HG03196 (cell line): ENCODE data around the gene KLRB1.
"Not testable (repeated sequence)": the region's sequence is repeated elsewhere in the genome, so short reads cannot be mapped to it uniquely, and the experiment has no call there.

Experiments used
- ATAC-seq: cut with Tn5 transposase; IDR thresholded peaks from one replicate; pipeline ENCODE4 v1.9.1; 2021; ENCODE audit not compliant: unreplicated experiment

Gene KLRB1

DNA sequence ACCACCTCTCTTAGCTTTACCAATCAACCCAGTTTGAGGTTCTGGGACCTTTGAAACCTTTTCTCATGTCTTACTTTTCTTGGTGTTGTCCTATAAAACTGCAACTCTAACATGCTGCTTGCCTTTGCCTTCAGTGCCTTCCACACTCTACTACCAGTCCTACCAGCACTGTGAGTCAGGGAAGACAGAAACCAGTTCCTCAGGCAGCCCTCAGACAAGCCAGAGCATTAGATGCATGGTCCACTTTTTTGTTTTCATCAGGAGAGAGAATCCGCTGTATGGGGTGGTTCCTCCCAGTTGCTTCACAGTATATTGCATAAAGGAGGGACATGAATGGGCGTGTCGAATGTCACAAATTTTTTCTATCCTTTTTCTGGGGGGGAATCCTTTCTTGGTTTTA is 17.3 kb upstream of the KLRB1 start:
- no peak for ATAC-seq

DNA sequence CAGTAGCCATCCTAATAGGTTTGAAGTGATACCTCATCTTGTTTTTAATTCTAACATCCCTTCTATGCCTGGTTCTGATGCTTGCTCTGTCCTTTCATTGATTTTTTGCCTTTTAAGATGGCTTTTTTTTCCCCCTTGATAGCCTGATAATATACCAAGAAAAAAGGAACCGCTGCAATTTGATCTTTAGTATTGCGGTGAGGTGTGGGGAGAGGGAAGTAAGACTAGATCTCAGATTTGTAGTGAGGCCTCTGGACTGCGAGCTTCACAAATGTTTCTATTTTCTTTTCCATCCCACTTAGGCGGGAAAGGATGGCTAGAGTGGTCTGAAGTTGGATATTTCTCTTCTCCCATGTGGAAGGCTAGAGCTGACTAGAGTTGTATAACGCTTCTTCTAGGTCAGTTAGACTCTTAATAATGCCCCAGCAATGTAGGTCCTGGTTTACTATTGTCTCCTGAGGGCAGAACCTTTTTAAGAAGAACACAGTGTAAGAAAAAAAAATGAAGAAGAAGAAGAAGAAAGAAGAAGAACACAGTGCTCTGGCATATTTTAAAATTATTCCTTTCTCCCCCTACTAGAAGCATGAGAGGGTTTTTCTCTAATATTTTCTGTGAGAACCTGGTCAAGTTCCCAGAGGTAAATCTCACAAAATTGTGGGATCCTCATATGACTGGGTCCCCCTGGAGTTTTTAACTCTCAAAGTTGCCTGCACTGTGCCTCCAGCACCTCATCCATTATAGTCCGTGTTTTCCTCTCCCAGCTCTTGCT is 11.9 kb upstream of the KLRB1 start:
- ATAC-seq: no peak

DNA sequence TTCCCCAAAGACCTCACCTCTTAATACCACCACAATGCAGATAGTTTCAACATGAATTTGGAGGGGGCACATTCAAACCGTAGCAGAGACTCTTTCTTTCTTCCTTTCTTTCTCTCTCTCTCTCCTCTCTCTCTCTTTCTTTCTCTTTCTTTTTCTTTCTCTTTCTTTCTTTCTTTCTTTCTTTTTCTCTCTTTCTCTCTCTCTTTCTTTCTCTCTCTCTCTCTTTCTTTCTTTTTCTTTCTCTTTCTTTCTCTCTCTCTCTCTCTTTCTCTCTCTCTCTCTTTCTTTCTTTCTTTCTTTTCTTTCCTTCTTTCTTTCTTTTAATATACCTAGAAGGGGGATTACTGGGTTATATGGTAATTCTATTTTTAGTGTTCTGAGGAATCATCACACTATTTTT is 11.2 kb upstream of the KLRB1 start:
- not testable (repeated sequence) for ATAC-seq

DNA sequence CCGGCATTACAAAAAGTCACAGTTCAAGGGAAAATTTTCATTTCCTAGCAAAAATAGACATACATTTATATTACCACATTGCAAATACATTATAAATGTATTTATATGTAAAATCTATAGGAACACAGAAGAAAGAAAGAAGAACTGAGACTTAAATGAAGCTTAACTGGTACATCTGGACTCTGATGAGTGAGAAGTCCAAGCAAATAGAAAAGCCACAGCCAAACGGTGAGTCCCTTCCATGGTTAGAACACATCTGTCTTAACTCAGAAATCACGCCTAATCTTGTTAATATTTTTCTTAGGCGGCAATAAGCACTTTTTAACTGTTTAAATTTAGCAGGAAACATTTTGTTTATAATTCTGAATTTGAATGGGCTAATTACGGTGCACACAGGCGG is 9.4 kb upstream of the KLRB1 start:
- ATAC-seq: no peak

DNA sequence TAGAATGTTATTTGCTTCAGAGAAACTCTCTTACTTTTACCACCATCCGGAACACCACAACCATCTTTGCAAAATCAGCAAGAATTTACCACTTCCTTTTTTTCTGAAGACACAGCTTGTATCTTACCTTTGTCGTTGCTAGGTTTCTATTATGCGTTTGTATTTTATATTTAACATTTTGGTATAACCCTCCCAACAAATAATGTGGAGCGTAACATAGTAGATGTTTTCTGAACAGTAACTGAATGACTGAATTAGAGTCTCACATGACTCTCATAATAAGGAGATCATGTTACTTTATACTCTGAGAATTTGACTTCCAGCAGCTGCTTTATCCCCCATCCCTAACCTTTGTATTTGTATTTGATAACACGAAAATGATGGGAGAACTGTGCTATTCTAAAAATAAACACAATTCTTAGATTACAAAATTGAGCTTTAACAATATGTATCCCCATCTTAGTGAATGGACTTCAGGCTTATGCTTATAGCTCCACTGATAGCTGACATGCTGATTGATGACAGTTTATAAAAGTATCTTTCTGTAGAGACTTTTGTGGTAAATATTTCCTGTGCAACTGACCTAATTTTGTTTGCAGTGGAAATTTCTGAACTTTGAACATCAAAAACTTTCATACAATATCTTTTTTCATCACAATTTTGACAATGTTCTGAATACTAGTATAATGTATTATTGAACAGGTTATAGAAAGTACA is 7.9 kb upstream of the KLRB1 start:
- ATAC-seq: no peak

DNA sequence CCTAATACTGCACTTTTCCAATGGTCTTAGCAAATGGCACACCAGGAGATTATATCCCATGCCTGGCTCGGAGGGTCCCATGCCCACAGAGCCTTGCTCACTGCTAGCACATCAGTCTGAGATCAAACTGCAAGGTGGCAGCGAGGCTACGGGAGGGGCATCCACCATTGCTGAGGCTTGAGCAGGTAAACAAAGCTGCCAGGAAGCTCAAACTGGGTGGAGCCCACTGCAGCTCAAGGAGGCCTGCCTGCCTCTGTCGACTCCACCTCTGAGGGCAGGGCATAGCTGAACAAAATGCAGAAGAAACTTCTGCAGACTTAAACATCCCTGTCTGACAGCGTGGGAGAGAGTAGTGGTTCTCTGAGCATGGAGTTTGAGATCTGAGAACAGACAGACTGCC is 2.9 kb upstream of the KLRB1 start:
- ATAC-seq: not testable (repeated sequence)

DNA sequence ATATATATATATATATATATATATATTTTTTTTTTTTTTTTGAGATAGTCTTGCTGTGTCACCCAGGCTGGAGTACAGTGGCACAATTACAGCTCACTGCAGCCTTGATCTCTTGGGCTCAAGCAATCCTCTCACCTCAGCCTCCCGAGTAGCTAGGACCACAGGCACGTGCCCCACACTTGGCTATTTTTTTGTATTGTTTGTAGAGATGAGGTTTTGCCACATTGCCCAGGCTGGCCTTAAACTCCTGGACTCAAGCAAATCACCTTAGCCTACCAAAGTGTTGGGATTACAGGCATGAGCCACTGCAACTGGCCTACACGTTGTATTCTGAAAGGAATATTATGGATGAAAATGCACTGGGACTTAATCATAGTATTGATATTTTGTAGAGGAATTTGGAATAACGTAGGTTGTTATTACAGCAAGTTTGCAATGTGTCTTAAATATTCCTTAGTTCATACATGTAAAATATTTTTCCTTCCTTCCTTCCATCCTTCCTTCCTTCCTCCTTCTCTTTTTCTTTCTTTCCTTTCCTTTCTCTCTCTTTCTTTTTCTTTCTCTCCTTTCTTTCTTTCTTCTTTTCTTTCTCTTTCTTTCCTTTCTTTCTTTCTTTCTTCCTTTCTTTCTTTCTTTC is 862 bp downstream of the KLRB1 start:
- no peak for ATAC-seq

DNA sequence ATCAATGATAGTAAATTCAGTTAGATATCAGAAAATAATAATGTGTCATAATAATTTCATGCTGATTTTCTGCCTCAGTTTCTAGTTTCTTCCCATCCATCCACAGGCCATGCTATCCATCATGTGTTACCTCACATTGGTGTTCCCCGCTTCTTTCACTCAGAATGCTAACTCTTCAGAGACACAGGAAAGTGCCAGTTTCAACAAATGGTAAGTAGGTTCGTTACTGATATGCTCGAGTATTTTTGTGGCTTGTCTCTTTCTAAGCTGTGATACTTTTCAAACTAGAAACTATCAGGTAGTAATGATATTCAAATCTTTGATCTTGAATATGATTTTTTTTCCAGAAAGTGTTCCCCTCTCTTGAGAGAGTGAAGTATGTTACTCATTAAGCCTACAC is 1.5 kb downstream of the KLRB1 start:
- no peak for ATAC-seq

DNA sequence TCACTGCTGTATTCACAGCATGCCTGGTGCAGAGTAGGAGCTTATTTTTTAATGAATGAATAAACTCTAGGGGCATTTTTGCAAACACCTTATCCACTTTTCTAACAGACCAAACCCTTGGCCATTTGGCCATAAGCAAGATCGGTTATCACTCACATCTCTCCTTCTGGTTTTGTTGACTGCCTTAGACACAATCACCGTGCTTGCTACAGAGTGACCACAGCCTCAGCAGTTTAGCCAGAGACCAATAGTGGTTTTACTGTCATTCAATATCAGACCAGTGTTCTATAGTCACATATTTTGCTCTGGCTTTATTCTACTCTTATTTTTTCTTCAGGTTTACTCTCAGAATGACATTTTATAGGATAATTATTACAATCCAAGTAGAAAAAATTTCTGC is 2.2 kb downstream of the KLRB1 start:
- no peak for ATAC-seq

DNA sequence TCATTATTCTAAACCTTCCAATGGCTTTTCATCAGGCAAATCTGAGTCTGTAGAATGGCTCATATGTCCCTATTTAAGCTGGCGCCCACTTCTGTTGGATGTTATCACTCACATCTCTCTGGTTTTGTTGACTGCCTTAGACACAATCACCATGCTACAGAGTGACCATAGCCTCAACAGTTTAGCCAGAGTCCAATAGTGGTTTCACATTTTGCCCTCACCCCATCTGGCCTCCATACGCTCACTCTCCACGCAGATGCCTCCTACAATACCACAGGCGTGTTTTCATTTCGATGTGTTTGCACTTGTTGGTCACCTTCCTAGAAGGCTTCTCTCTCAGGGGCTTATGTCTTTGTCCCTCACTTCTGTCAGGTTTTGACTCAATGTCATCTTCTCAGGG is 3.4 kb downstream of the KLRB1 start:
- ATAC-seq: no peak

DNA sequence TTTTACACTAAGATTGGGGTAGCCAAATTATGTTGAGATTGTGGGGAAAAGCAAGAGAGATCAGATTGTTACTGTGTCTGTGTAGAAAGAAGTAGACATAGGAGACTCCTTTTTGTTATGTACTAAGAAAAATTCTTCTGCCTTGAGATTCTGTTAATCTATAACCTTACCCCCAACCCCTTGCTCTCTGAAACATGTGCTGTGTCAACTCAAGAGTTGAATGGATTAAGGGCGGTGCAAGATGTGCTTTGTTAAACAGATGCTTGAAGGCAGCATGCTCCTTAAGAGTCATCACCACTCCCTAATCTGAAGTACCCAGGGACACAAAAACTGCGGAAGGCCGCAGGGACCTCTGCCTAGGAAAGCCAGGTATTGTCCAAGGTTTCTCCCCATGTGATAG is 7.3 kb downstream of the KLRB1 start:
- ATAC-seq: not testable (repeated sequence)

DNA sequence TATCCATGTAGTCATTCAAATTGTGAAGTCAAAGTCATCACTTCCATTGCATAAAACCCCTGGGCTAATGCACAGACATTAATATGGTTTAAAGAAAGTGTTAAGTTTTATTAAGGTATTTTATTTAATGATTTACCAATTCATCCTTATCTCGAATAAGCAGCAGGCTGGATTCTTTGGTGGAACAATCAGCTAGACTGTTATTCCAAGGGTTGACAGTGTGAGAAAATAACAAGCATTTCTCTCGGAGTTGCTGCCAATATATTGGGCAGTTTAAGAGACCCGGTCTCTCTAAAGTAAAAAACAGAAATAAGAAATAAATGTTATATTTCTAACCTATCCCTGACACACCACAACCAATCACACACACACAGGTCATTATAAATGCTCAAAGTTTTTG is 9.4 kb downstream of the KLRB1 start:
- ATAC-seq: no peak

DNA sequence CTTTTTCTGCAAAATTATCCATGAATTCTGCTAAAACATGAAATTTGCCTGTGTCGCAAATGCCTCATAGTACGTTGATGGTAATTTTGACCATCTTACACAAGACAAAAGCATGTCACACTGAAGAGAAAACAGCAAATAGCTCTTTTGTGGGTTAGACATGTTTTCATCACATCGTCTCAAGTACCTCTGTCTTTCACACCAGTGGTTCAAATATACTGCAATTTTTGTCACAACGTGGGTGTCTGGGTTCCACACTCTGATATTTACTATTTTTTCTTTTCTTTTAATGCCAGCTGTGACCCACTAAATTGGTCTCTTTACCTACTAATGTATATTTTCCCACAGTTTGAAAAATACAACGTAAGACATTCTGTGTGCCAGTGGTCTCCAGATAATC is 10.4 kb downstream of the KLRB1 start:
- ATAC-seq: no peak

DNA sequence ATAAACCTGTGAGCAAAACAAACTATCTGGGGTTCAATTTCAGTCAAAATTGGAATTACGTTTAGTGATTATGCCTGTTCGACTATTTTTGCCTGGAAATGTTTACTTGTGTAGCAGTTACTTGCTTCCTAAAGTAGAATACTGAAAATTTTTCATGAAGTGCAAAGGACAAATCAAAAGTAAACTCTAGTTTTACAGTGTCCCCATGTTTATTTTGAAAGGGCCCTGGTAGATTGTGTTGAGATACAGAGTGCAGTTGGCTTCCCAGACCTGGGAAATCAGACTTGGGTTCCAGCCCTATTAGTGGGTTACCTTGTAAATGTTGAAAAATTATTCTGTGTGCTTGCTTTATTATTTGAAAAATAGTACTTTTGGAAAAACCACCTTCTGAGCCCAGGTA is 17.3 kb downstream of the KLRB1 start:
- ATAC-seq: no peak

DNA sequence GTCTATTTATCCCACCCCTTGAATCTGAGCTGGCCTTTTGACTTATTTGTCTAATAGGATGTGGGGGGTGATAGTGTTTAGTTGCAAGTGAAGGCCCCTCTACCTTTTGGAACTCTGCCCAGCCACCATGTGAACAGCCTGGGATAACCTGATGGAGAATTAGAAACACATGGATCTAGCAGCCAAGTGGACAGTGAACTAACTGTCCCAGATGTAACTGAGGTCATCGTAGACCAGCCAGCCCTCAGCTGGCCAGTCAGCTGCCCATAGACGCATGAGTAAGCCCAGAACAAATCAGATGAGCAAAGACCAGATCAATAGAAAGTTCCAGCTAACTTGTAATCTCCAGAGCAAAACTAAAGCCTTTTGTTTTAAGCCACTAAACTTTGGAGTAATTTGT is 19.0 kb downstream of the KLRB1 start:
- no peak for ATAC-seq

DNA sequence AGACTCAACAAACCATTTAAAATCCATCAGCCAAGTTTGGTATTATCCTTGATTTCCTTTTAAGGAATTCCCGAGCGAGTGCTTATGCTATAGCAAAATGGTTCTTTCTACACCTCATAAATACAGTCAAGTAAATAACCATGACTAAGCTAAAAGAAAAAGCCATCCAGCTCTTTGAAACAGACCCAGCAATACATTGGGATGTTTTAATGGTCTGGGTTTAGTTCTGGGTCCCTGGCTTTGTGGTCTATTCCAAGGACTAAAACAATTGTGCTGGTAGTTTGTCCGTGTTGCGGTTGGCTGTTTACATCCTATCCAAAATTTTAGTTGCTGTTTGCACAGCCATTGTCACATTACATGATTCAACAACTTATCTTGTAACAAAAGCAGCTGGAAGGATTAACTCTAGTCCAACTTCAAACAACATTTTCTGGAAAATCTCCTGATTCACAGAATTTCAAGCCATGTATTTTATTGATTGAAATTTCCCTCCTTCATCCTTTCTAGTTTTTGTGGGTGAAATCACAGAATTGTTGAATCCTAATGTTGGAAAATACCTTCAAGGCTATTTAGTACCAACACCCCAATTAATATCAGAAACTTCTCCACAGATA is 19.6 kb downstream of the KLRB1 start:
- no peak for ATAC-seq

DNA sequence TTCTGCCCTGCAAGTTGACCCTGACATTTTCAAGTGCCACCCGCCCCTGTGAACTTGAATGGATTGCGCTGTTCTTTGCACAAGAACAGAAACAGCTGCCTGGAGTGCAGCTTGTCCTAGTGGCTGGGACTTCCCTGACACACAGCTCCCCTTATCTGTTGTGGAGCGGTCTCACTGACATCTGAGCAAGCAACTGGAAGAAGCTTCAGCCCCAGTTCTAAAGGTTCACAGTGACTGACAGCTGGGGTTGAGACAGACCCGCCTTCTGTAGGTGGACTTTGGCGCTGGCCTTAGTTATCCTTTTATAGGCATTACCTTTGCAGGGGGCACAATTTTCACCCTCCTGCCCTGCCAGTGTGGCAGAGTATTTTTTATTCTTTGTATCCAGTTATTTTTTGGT is 30.0 kb downstream of the KLRB1 start:
- ATAC-seq: not testable (repeated sequence)

DNA sequence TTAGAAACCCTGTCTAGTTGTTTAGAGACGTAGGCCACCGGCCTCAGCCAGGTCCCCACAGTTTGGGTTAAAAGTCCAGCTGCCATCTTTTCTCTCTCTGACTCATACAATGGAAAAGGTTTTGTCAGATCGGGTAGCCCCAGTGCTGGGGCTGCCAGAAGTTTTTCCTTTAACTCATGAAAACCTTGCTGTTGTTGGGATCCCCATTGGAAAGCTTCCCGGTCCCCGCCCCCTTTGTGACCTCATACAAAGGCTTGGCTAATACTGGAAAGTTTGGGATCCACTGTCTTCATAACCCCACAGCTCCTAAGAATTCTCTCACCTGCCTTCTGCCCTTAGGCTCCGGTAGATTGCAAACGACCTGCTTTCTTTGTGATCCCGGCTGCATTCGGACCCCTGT is 40.6 kb downstream of the KLRB1 start:
- ATAC-seq: not testable (repeated sequence)

DNA sequence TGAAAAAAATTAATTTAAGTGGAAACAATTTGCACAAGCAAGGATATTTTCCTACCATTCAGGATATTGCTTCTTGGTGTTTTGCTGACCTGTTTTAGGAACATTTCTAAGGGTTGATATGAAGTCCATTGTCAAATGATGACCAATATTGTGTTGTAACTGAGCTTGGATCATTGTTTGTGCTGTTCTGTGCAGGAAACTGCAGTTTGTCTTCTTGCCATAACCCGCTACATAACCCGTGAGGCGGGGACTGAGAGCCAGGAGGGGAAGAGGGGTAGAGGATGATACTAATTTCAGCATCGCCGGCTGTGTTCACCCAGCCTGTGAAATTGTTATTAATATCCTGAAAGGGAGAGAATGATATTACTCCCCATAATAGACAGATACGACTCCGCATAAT is 41.6 kb downstream of the KLRB1 start:
- not testable (repeated sequence) for ATAC-seq

DNA sequence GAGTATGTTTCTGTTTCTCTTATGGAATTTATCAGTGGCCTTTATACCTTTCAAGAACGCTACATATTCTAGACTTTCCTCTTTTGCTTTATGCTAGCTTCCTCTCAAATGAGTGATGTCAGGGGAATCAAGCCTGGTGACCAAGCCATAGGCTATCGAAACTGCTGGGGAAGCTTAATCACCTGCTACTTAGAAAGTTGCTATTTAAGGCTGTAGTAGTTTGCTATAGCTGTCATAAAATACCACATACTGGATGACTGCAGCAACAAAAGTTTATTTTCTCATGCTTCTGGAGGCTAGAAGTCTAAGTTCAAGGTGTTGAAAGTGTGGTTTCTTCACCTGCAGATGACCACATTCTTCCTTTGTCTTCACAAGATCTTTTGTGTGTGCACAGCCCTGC is 43.3 kb downstream of the KLRB1 start:
- not testable (repeated sequence) for ATAC-seq

DNA sequence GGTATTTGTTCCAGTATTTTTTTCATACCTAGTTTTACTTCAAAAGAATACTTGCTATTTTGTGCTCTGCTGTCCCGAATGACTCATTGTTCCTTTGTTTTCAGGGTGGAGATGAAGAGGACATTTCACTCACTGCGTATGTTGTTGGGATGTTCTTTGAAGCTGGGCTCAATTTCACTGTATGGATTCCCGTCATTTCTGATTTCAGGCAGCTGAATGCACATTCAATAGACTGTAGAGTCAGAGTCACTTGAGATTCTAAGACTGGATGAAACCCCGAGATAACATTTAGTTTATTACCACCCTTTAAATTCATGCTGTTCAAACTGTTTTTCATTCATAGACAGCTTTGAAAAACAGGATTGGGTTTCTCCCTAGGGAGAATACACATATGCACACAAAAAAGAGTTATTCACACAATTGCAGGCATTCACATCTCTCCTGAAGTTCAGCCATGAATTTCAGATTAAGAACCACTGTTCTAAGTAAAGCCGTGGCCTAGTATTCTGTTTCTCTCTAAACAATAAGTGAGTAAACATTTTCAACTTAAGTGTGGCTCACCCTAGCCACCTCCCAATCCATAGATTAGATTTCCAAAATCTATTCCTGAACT is 44.8 kb downstream of the KLRB1 start:
- not testable (repeated sequence) for ATAC-seq
